GM18520 (cell line): Measurements from ENCODE around the gene IGFL1.
"Not testable (repeated sequence)": the region's sequence is repeated elsewhere in the genome, so short reads cannot be mapped to it uniquely, and the experiment has no call there.

Source experiments
- ATAC-seq: cut with Tn5 transposase; IDR thresholded peaks from one replicate; pipeline ENCODE4 v1.9.1; 2021; ENCODE audit not compliant: unreplicated experiment

Gene IGFL1

DNA sequence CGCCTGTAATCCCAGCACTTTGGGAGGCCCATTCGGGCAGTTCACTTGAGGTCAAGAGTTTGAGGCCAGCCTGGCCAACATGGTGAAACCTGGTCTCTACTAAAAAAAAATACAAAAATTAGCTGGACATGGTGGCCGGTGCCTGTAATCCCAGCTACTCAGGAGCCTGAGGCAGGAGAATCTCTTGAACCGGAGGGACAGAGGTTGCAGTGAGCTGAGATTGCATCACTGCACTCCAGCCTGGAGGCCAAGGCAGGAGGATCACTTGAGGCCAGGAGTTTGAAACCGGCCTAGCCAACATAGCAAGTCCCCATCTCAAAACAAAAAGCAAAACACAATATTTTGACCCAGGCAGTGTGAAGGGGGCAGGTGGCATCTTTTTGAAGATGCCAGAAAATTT lies 35.3 kb downstream of the IGFL1 start:
- not testable (repeated sequence) for ATAC-seq

DNA sequence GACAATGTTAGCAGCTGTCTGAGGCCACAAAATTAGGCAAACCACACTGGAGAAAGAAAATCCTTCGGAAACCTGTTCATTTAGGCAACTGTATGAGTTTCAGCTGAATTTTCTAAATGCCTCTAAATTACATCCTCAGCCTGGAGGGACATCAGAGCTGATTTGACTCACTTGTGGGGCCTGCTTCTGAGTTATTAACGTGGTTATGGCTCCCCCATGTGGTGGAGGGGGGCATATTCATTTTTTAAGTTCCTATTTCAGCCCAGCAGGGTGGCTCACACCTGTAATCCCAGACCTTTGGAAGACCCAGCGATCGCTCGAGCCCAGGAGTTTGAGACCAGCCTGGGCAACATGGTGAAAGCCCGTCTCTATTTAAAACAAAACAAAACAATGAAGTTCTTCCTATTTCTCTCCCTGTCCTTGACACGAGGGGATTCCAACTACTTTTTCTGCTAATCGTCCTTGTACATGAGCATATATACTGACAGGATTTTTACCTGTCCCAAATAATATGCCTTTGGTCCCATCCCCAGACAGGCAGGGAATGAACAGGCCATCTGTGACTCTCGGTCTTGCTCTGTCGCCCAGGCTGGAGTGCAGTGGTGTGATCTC lies 35.8 kb downstream of the IGFL1 start:
- ATAC-seq, result no peak

DNA sequence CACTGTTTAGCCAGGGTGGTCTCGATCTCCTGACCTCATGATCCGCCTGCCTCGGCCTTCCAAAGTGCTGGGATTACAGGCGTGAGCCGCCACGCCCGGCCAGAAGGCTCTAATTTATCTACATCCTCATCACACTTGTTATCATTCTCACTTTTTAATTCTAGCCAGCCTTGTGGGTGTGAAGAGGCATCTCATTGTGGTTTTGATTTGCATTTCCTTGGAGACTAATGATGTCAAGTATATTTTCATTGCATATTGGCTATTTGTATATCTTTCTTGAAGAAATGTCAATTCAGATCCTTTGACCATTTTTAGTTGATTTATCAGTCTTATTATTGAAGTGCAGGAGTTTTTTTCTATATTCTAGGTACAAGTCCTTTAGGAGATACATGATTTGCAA lies 39.6 kb downstream of the IGFL1 start:
- ATAC-seq, result no peak

DNA sequence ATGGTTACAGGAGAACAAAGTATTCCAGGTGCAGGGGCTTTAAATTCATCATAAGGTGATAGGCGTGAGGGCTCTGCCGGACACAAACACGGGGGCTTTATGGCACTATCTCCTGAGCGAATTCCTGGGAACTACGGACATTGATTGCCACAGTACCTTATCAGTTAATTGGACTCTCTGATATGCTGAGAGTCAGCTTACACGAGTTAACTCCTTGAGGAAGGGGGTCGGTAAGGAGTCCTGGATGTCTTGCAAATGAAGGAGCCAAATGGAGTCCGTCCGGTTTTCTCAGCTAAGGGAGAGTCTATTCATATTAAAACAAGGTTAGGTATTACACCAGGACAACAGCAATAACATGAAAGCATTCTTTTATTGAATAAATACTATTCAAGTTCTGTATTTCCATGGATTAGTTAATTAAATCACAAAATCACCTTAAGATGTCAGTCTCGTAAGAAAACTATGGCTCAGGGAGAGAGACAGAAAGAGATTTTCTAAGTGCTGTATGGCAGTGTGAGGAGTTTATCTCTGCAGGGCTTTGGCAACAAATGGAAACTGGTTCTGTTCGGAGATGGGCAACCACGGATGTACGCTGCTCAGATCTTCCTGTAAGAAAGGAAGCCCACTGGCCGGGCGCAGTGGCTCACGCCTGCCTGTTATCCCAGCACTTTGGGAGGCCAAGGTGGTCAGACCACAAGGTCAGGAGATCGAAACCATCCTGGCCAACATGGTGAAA lies 41.1 kb downstream of the IGFL1 start:
- no peak for ATAC-seq

DNA sequence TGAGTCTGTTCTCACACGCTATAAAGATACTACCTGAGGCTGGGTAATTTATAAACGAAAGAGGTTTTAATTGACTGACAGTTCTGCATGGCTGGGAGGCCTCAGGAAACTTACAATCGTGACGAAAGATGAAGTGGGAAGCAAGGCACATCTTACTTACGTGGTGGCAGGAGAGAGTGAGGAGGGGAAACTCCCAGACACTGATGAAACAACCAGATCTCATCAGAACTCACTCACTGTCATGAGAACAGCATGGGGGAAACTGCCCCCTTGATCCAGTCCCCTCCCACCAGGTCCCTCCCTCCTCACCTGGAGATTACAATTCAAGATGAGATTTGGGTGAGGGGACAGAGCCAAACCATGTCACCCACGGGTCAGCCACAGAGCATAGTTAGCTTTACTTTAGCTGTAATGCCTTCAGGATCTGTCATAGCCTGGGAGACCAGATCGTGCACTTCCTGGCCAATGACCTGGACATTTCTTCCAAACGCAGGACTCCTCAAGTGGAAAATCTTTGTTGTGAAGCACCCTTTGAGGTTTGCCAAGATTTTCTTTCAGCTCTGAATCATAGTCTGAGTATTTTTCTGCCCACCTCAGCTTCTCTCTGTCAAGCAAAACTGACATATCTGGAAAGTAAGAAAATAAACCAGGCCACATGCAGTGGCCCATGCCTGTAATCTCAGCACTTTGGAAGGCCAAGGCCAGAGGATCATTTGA lies 42.1 kb downstream of the IGFL1 start:
- no peak for ATAC-seq

DNA sequence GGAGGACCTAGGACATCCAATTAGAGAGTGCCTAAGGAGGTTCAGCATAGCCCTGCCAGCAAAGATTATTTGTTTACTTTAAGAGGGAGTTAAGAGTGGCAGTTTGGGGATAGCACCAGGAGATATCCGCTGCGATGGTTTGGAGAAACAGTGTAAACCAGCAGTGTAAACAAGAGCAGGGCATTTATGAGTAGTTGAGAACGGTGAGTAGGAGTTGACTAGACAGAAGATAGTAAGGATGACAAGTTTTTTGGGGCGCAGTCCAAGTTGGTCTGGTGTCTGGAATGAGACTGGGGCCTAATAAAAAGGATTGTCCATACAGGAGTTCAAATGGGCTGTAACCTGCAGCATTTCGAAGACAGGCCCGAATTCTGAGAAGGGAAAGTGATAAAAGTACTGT lies 44.4 kb downstream of the IGFL1 start:
- ATAC-seq, result not testable (repeated sequence)

DNA sequence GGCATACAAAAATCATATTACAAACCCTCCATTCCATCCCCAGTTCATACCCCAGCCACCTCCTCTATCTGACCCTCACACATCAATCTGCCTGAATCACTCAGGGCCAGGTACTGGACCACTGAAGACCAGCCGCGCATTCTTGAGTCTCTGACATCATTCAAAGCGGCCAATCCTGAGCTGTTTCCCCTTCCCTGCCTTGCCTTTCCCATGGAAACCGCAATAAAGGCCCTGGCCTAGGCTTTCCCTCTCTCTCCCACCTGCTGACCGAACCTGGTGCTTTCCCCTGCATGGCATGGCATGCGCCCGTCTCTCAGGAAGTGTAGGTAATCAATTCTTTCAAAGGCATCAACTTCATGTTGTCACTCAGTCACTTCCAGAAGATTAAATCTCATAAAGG lies 49.6 kb downstream of the IGFL1 start:
- ATAC-seq, result no peak
